Measurements from ENCODE around the gene NOX3.

NOX3 gene

DNA sequence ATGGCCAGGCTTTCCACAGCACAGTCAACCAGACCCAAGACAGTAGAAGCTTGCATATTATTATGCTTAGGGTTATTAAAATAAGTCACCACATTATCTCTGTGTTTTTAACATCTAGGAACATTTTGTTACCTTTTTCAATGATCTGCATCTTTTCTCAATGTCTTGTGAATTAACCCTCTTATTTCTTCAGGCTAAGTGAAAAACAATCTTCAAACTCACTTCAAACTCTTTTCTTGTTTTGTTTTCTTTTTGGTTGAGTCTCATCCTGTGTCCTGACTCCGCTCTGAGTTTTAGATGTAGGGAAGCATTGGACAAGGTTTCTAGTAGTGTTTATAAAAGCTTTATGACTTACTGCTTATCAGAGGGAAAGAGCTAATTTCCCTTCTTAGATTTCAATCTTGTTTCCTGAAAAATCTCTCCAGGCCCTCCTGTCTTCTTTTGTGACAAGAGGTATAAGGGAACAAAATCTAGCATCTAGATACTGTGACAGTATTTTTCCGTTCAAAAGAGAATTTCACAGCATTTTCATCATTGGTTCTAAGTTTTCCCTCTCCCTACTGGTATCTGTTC is 26.2 kb downstream of the NOX3 start:
- DNase-seq, result no peak

DNA sequence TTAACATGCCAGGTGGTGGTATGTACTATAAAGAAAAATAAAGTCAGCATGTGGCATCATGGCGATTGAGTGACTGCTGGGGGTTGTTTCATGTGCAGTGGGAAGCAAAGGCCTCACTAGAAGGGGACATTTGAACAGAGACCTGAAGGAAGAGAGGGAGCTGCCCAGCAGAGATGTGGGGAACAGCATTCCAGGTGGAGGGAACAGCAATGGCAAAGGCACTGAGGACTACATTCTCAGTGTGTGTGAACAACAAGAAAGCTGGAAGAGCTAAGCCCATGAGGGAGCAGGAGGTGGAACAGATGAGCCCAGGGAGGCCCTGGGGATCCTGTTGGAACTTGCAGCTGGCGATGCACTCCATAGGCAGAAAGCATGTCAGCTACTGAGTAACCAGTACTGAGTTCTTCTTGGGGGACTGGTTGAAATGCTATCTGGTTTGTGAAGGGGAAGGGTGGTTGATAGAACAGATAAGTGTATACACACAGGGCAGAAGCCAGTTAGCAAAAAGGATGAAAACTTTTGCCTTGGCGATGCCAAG is 29.2 kb downstream of the NOX3 start:
- no peak for DNase-seq

DNA sequence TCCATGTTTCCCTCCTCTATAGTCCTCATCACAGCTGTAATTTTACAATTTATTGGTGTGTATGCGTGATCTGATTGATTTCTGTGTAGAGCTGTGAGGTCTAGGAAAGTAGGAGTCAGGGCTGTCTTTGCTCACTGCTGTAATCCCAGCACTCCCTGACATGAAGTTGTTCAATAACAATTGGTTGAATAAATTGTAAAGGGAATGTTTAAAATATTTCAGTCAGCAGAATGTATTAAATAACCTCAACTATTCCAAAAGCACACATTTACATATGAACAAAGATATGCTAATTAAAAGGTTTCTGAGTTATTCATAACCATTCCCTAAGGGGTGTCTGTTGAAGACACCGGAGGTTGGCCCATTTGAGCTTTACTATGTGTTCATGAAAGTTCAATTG is 31.5 kb downstream of the NOX3 start:
- DNase-seq, result no peak

DNA sequence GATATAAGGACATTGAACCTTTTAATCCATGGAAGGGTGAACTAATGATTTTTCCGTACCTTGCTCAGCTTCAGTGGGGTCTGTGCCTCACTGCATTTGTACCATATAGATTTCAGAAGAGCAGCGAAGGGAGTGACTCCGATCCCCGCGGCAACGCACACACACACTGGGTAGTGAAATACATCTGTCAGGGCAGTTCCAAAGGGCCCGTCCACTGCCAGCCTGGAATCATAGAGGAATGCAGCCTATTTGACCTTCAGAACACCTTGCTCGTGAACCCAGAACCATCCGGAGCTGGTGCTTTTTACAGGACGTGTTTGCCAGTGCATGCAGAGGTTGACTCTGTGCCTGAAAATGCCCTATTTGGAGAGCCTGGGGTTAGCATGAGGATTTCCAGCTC is 33.0 kb downstream of the NOX3 start:
- DNase-seq, result no peak

DNA sequence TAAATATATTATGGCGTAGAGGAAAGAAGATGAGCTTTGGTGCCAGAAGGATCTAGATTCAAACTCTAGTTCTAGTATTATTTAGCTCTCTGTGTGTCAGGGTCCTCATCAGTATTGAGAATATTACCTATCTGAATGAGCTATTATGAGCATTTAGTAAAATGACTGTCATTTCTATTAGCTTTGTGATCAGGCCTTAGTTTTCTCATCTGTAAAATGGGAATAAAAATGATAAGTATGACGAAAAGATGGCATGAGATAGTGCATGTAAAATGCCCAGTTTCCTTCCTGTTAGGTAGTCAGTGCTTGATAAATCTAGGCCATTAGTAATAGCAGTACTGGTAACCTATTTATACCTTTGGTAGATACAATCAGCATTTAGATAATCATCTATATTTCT is 35.1 kb downstream of the NOX3 start:
- no peak for DNase-seq

DNA sequence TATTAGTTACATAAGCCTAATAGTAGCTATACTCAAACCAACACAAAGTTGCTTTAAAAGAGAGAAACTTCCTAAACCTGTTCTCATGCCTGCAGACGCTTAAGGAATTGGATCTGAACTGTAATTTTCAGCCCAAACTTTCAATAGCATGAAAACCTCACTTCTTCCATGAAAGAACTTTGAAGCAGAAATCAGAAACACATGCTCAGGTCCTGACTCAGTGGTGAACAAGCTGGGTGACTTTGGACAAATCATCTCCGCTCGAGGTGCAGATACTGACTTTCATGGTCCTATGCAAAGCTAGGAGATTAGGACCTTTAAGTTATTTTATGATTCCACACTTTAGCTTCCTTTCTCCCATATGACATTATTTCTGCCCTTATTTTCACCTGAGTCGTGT is 36.5 kb downstream of the NOX3 start:
- no peak for DNase-seq

DNA sequence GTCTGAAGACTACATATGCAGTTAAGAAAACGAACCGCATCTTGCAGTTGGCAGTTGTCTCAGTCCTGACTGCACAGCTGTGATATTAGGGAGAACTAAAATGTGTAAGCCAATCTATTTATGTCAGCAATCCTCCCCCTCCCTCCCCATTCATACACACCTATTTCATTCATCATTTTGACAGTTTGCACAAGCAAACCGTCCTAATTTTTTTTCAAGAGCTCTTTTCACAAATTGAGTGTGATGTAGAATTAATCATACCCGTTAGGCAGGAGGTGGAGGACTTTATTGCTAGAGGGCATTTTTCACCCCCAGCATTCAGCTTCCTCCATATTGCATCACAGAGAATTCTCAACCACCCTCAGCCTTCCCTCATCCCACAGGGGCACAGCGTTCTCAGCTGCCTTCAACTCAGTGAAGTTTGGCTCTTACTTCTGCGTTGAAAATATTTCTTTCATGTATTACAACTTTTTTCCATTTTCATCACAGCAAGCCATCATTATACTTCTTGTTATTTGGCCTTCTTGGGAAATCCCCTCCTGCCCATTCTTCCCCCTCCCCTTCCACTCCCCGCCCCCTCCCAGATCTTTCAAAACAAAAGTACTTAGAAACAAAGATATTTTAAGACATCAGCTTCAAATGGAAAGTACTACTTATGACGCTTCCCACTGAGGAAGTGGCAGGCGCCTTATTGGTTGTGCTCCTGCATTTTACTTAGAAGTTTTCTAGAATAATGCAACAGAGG is 37.5 kb downstream of the NOX3 start:
- no peak for DNase-seq

DNA sequence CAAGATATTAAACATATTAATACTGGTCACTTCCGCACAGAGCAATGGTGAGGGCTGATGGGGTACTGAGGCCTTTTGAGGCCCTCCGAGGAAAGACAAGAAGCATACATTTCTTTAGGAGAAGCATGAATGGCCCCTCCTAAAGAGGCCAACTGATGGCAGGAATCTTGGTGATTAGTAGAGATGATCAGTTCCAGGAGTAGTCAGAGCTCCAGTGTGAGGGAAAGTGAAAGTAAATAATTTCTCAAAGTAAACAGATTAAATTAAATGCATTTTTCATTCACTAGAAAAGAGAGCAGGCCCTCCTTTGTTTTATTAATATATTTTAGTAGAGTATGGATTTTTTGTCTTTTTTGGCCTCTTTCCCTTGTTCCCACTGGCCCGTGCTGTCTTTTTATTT is 38.2 kb downstream of the NOX3 start:
- DNase-seq, result no peak

DNA sequence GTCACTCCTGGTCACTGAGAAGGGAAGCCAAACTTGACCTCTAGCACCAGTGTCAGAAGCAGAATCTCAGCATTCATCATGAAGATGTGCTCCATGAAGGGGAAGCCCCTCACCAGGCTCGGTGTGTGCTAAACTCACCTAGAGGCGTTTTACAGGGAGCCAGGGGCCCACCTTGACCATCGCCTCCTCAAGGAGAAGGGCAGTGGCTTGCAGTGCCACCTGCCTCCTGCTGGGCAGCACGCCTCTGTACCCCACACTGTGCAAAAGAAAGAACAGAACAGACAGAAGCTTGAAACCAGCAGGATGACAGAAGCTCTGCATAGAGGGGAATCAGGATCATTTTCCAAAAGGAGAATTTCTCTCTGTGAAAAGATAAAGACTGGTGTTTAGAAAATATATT is 39.7 kb downstream of the NOX3 start:
- DNase-seq, result no peak

DNA sequence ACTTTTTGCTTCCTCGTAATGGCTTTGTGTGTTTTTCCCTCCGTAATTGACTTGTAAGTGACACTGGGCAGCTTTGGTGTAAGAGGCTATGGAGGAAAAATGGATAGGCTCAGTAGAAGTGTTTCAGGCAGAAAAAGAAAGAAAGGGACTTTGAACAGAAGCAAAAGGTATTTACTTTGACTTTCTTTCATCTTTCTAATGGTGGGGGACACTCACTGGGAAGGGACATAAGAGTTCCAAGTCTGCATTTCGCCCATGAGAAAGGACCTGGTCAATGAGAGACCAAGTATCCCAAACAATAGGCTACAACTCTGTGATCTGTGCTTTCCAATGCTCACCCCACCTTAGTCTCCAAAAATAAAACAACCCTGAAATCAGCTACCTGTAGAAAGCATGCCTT is 41.6 kb downstream of the NOX3 start:
- no peak for DNase-seq

DNA sequence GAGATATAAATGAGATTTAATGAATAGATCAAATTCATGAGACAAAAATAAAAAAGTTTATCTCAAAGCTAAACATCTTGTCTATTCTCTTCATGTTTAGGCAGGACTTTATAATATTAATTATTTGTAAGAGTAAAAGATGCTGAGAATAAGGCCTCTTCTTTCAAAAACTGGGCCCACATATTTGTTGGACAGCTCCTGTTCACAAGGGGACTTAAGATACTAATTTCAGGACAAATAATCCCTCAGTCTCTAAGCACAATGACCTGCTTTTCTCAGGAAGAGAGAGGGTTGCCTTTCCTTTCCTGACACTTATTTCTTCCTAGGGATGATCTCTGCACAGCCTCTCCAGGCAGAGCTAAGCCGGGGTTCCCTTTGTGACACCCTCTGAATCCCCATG is 43.3 kb downstream of the NOX3 start:
- DNase-seq, result no peak

DNA sequence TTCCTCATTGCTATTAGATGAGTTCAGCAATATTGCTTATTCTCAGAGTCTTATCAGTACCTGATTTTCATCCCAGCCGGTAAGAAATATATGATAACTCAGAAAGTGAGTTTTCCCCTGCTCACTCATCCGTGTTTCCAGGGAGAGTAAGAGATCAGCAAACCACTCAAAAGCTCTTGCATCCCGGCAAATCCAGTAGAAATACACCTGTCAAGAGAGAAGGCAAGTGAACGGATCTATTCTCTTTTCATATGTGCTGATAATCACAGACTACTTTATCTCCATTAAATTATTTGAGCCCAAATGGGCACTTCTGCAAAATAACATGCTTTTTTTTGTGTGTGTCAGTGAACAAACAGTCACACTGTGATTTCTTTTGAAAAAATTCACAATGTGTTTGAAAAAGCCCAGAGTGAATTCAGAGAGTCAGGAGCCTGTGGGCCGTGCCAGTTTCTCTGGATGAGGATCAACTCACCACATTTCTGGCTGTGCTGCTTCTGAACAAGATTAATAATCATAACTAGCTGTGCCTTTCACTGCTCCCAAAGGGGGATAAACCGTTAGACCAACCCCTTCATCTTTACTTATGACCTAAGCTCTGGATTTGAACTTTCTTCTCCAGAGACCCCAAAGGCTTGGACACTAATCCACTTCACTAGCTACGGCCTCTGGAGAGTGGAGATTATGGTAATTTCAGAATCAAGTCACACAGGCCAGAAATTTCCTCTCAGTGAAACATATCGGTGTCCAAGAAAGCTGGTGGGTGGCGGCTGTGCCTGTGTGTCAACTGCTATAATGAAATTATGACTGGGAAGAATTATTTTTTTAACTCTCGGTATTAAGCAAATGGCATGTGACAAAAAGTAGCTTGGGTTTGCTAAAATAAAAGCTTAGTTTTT is 44.2 kb downstream of the NOX3 start:
- DNase-seq, result no peak

DNA sequence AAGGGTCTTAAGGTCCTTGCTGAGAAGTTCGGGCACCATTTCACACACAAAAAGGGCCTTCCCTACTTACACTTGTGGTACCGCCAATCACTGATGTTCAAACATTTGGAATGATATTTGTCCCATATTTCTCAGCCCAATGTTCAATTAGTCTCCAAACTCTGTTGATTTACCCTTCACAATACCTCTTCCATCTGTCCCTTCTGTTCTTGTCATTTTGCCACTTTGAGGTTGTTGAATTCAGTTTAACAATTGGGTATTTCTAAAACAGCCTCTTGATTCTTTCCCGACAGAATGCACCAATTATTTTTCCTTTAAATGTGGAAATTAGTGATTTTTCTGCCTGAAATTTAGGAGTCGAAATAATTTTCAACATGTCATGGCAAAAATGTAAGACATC is 46.2 kb downstream of the NOX3 start:
- DNase-seq, result no peak

DNA sequence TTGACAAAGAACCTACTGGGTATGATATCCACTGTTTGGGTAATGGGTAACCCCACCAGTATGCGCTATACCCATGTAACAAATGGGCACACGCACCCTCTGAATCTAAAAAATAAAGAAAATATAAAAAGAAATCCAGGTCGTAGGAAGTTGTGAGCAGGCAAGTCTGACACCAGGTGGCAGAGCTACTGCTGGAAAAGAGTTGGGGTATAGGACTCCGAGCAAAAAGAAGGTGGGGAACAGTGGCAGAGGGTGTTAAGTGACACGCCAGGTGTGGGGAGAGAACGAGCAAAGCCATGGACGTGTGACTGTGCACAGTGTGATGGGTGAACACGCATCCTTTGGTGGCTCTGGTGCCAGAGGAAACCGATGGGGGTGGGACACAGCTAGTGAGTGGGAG is 46.7 kb downstream of the NOX3 start:
- no peak for DNase-seq

DNA sequence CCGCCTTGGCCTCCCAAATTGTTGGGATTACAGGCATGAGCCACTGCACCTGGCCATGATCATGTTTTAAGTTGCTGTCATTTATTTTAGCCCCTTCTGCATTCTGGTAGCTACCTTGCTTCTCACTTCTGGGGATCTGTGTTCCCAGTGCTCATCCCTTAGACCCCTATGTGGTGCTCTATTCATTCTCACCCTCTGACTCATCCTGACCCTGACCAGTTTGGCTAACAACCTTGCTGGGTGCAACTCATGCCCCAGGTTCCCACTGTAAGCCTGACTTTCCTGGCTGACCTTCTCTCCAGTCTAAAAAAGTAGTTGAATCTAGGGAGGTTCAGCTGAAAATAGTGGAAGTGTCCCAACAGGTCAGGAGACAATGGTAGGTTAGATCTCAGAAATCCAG is 47.4 kb downstream of the NOX3 start:
- no peak for DNase-seq

DNA sequence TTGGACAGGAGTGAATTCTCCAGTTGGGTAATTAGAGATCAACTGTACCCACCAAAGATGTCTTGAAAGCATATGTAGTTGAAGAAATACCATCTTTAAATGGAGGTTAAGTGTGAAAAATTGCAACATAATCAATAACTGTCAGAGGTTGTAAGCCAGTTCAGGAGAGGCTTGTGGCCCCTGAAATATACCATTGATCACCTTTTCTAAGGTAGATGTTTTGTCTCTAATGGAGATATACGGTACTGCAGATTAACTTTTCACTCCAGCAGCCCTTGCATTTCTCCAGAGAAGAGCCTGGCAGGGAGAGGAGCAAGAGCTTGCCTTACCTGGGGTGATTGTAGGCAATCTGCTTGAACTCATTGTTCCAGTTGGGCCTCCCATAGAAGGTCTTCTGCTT is 48.8 kb downstream of the NOX3 start:
- no peak for DNase-seq

DNA sequence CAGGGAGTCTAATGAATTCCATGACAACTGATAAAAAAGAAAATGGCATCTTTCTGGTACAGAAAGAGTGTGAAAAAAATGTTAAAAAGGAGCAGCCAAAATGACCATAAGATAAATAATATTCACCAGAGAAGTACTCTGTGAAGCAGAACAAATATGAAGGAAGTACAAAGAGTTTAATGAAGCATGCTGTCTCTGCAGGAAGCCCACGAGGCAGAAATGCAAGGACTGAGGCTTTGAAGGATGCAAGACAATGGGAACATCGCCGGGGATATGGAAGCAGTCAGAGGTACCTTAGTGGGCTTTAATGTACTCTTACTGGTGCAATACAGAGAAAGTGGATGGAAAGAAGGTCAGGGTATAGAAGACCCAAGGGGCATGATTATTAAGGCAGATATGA is 50.7 kb downstream of the NOX3 start:
- no peak for DNase-seq

DNA sequence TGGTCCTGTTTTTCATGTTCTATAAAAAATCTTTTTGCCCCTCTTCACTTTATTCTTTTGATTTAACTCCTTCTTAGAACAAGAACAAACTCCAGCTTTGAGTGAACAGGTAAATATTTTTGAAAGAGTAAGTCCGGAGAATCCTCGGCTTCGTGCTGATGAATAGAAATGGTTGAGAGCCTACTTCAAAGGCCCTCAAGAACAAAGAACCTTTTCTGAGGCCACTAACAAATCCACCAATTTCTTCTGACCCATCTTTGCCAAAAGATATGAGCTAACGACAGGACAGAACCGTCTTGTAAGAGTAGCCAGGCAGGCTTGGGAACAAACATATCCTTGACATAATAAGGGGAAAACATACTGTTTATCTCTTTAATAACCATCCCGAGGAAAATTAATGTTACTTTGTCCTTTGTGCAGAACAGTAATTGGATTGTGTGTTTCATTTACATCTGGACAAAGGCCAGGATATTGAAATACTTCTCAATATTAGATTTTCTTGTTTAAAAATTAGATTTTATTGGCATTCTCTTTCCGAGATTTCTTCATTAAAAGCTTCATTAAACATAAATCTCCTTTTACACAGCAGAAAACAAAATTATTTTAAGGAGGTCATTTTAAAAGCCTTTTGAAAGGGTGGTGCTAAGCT is 52.9 kb downstream of the NOX3 start:
- DNase-seq, result no peak

DNA sequence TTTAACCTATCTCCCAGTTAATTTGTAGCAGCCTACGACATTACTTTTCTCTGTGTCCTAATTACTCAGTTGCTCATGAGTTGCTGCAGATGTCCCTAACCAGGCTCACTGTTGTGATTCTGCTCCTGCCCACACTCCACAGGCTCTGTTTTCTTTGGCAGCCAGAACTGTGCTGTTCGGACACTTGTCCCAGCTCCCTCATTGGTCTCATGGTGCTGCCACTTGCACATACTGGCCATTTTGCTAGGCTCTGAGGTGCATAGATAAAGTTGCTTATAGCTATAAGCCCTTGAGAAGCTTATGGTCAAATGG is 55.0 kb downstream of the NOX3 start:
- no peak for DNase-seq

DNA sequence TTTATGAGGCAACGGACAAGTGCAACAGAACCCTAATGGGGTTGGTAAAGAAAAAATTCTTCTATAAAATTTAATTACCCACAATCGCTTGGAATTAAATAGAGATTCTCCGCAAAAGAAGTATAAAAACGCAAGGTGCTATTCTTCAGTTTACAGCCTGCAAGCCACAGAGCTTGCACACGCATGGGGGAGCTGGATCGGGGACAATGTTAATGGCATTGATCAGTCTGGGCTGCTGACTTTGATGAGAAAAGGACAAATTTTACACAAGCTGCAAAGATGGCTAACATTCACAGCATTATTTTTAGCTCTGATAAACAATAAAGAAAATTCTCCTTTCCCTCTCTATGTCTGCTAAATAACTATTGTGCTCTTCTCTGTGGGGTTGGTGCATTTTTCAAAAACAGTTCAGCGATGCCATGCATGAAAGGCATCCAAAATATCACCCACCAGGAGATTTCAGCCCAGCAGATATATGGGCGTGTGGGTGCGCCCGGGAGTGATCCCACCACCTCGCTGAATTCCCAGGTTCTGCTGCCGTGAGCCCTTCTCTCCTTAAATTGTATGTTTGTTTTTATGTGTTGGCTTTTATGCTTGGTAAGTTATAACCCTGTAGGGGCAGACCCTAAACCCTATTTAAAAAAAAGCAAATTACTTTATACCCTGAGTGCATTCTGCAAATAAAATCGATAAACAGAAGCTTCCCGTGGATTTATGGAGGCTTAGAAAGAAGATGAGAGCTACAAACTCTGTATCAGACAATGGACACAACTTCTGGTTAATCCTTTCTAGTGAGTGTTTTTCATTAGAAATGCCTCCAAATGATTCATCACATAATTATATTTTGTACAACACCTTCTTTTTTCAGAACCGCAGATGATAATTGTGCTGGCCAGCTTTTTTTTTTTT is 55.6 kb downstream of the NOX3 start:
- no peak for DNase-seq

DNA sequence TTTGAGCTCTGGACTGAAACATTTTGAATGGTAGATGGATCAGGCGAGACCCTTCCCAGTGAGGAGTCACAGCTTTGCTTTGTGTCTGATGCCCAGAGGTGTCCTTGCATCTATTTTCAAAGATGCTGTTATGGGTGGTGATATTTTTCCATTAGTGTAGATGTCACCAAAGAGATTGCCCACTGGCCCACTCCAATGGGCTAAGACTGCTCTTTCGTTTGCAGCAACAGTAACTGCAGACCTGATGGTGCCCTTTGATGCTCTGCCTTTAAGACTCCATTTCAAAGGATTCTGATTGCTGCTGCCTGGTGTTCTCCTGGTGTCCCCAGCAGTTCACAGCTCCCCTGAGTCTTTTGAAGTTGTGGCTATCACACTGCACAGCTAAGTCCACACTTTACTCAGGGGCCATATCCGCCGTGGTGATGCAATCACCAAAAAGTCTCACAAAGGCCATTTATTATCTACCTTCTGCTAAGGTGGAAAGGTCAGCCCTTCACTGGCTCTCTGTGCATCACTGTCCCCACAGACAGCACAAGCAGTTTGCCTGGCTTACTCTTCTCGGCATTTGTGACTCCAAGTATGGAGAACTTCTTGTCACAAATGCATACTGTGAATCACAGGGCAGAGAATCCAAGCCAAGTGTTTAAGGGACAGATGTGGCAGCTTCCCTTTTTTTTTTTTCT is 56.4 kb downstream of the NOX3 start:
- no peak for DNase-seq

DNA sequence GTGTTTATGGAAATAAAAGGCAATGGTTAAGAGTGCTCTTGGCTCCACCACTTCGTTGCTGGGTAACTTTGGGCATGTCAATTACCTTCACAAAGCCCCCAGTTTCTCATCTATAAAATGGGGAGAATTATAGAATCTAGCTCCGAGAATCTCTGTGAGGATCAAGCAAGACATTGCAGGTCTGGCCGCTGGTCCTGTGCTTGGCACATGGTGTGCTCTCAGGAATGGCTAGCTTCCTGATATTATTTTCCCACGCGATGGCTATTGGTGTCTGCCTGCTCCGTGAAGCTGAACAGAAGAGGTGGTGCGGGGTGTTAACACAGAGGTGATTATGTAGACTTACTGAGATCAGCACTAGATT is 57.0 kb downstream of the NOX3 start:
- DNase-seq, result no peak
